ENCODE measurements around the gene LDB2. TPM values are rescaled to one million over a fixed set of nuclear protein-coding genes. Genes with fewer than 3 reads are reported as not detected.

LDB2 gene
- total RNA-seq, 1 donor from 2014 or later, result 55.8 TPM

GRCh38 chr4:16462656-16463055 is 435.8 kb downstream of the LDB2 start:
- no peaks in the 10 kb centered on the region for H3K27me3 ChIP-seq (ENCODE audit: control insufficient read depth in 3 of 3, insufficient read depth in 3 of 3, low read length in 3 of 3)
- H3K4me3 ChIP-seq (ENCODE audit: low read length in 3 of 3), result no peak overlapping the region
- no peak overlapping the region for H3K27ac ChIP-seq (ENCODE audit: low read depth, low read length)
- no peaks in the 10 kb centered on the region for H3K36me3 ChIP-seq (ENCODE audit: control insufficient read depth in 3 of 3, insufficient read depth in 3 of 3, low read length in 3 of 3)
- no peaks in the 10 kb centered on the region for H3K9me3 ChIP-seq (ENCODE audit: control insufficient read depth in 3 of 3, low read length in 3 of 3)
- H3K4me1 ChIP-seq (ENCODE audit: control insufficient read depth in 3 of 3, insufficient read depth in 3 of 3, low read length in 3 of 3), result no peaks in the 10 kb centered on the region
- H3K9ac ChIP-seq (ENCODE audit: low read depth in 1 of 3, low read length in 3 of 3), result no peak overlapping the region

GRCh38 chr4:16461362-16461761 is 437.1 kb downstream of the LDB2 start:
- no peak overlapping the region for H3K9ac ChIP-seq (ENCODE audit: low read depth in 1 of 3, low read length in 3 of 3)
- no peaks in the 10 kb centered on the region for H3K27me3 ChIP-seq (ENCODE audit: control insufficient read depth in 3 of 3, insufficient read depth in 3 of 3, low read length in 3 of 3)
- no peaks in the 10 kb centered on the region for H3K4me1 ChIP-seq (ENCODE audit: control insufficient read depth in 3 of 3, insufficient read depth in 3 of 3, low read length in 3 of 3)
- H3K27ac ChIP-seq (ENCODE audit: low read depth, low read length), result no peak overlapping the region
- H3K9me3 ChIP-seq (ENCODE audit: control insufficient read depth in 3 of 3, low read length in 3 of 3), result no peaks in the 10 kb centered on the region
- no peak overlapping the region for H3K4me3 ChIP-seq (ENCODE audit: low read length in 3 of 3)
- H3K36me3 ChIP-seq (ENCODE audit: control insufficient read depth in 3 of 3, insufficient read depth in 3 of 3, low read length in 3 of 3), result no peaks in the 10 kb centered on the region

- Histone ChIP-seq H3K36me3 (ENCODE audit: control insufficient read depth in 3 of 3, insufficient read depth in 3 of 3, low read length in 3 of 3) (no peaks in the 10 kb centered on the region), H3K4me1 (ENCODE audit: control insufficient read depth in 3 of 3, insufficient read depth in 3 of 3, low read length in 3 of 3) (no peaks in the 10 kb centered on the region), H3K27ac (ENCODE audit: low read depth, low read length) (no peak overlapping the region), H3K9me3 (ENCODE audit: control insufficient read depth in 3 of 3, low read length in 3 of 3) (peaks cover 0 to 2% (median 0%) of the 10 kb centered on the region in 3 donors), H3K4me3 (ENCODE audit: low read length in 3 of 3) (no peak overlapping the region), H3K9ac (ENCODE audit: low read depth in 1 of 3, low read length in 3 of 3) (no peak overlapping the region), H3K27me3 (ENCODE audit: control insufficient read depth in 3 of 3, insufficient read depth in 3 of 3, low read length in 3 of 3) (no peaks in the 10 kb centered on the region)
Measured at GRCh38 chr4:16457944-16458343, 440.5 kb downstream of the LDB2 start.

Measured in skeletal muscle tissue (tissue), 4 donors.